ENCODE measurements around the gene CITED2. TPM values are rescaled to one million over a fixed set of nuclear protein-coding genes. Genes with fewer than 3 reads are reported as not detected.

CITED2 gene
- polyA plus RNA-seq, 1 donor = 107 TPM

DNA sequence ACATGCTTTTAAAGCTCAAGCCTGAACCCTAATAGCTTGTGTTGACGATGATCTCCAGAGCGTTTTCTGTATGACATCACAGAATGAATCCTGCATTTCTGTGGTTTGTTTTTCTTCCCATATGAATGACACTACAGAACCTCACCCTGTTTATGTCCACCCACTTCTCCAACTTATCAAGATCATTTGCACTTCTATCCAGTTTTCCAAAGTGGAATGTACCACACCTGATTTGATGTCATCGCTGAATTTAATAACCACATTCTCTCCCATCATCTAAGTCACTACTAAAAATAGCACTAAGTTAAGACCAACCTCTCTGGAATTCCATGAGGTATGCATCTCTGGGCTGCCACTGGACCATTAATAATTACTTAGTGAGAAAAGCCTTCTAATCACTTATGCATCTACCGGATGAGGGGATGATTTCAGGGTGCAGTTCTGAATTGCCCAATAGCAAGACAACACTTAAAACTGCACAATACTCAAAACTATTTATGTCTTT, 33.3 kb upstream of the CITED2 start:
- H3K36me3 ChIP-seq (ENCODE audit: control insufficient read depth, insufficient read depth, low read length) = no peaks in the 10 kb centered on the region
- no peak overlapping the region for H3K27ac ChIP-seq (ENCODE audit: low read length)
- no peaks in the 10 kb centered on the region for H3K4me1 ChIP-seq (ENCODE audit: control insufficient read depth, insufficient read depth, low read length)
- no CpG with 5 or more reads among the region's 4 CpGs for WGBS (ENCODE audit: insufficient coverage, low lambda C conversion rate)
- H3K9me3 ChIP-seq (ENCODE audit: control insufficient read depth, low read depth, low read length) = no peaks in the 10 kb centered on the region
- no peak for DNase-seq
- H3K4me3 ChIP-seq (ENCODE audit: low read length) = no peak overlapping the region
- no peaks in the 10 kb centered on the region for H3K27me3 ChIP-seq (ENCODE audit: control insufficient read depth, insufficient read depth, low read length)

DNA sequence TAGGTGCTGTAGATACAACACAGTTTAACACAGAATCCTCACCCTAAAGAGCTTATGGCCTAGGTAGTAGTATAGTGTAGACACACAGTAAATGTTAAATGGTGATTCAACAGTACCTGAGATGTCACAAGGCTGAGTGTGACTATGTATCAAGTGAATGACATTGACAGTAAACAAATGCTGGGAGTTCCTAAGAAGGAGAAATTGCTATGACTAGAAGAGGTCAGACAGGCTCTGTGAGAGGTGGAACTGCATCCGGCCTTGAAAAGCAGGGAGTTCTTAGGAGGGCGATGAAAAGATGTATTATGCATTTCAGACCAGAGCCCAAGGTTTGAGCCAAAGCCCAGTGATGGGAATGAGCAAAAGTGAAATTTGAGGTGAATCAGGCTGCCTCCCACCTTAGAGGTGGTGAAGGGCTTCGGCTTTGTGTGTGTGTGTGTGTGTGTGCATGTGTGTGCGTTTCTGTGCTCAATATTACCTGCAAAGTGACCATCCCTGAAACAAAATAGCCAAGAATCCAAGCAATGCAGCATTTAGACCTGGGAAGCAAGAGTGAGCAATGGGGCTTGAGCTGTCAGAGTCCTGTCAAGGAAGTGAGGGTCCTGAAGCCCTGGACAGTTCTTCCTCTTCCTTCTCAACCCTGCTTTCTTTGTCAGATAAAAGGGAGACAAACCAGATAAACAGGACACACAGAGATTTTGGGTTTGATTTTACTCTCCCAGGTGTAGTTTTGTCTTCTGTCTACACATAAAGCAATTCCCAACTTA, 32.3 kb upstream of the CITED2 start:
- Histone ChIP-seq H3K36me3 (ENCODE audit: control insufficient read depth, insufficient read depth, low read length) (no peaks in the 10 kb centered on the region), H3K27ac (ENCODE audit: low read length) (no peak overlapping the region), H3K4me1 (ENCODE audit: control insufficient read depth, insufficient read depth, low read length) (no peaks in the 10 kb centered on the region), H3K9me3 (ENCODE audit: control insufficient read depth, low read depth, low read length) (no peaks in the 10 kb centered on the region), H3K27me3 (ENCODE audit: control insufficient read depth, insufficient read depth, low read length) (no peaks in the 10 kb centered on the region), H3K4me3 (ENCODE audit: low read length) (no peak overlapping the region)
- no peak for DNase-seq
- 100% methylated on average over 1 of the region's 4 CpGs for WGBS (ENCODE audit: insufficient coverage, low lambda C conversion rate)

DNA sequence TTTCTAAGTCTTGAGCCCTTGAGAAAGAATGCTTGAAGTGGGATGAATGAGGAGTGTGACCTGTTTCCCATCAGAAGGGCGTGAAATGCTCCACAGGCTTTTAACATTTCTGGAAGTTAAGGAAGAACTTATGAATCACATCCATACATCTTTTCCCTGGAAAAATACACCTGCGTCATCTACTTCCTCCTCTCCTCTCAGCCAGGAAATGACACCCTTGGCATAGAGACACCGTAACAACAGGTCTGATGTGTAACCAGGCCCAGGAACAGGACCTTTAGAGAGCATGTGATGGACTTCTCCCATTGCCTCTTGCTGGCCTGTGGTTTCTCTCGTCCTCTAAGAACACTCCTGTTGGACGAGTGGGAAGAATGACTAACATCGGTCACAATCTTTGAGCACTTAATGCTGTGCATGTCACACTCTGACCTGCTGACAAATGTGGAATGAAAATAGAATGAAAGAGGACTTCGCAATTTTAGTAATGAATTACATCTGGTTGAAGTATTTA, 28.5 kb upstream of the CITED2 start:
- no peaks in the 10 kb centered on the region for H3K4me1 ChIP-seq (ENCODE audit: control insufficient read depth, insufficient read depth, low read length)
- no peak for DNase-seq
- no peak overlapping the region for H3K4me3 ChIP-seq (ENCODE audit: low read length)
- H3K27me3 ChIP-seq (ENCODE audit: control insufficient read depth, insufficient read depth, low read length) = no peaks in the 10 kb centered on the region
- no peaks in the 10 kb centered on the region for H3K9me3 ChIP-seq (ENCODE audit: control insufficient read depth, low read depth, low read length)
- H3K27ac ChIP-seq (ENCODE audit: low read length) = no peak overlapping the region
- WGBS (ENCODE audit: insufficient coverage, low lambda C conversion rate) = 100% methylated on average over 1 of the region's 7 CpGs
- no peaks in the 10 kb centered on the region for H3K36me3 ChIP-seq (ENCODE audit: control insufficient read depth, insufficient read depth, low read length)

DNA sequence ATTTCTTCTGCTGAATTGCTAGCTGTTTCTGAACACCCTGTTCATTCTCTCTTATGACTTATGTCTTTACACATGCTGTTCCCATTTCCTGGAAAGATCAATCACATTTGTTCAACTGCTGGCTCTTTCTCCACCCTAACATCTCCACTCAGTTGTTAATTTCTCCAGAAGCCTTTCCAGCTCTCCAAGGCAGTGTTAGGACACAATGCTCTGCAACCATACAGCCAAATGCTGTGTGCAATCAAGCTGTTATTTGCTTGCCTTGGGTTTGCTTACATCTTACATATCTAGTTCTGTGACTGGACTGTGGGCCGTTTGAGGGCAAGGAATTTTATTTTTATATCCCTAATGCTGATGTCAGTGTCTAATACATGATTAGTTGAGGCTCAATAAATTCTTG, 24.2 kb upstream of the CITED2 start:
- WGBS (ENCODE audit: insufficient coverage, low lambda C conversion rate) = no CpG with 5 or more reads among the region's 1 CpG
- Histone ChIP-seq H3K27ac (ENCODE audit: low read length) (no peak overlapping the region), H3K27me3 (ENCODE audit: control insufficient read depth, insufficient read depth, low read length) (no peaks in the 10 kb centered on the region), H3K9me3 (ENCODE audit: control insufficient read depth, low read depth, low read length) (no peaks in the 10 kb centered on the region), H3K4me1 (ENCODE audit: control insufficient read depth, insufficient read depth, low read length) (peaks cover 4% of the 10 kb centered on the region), H3K36me3 (ENCODE audit: control insufficient read depth, insufficient read depth, low read length) (no peaks in the 10 kb centered on the region), H3K4me3 (ENCODE audit: low read length) (no peak overlapping the region)
- DNase-seq = no peak

DNA sequence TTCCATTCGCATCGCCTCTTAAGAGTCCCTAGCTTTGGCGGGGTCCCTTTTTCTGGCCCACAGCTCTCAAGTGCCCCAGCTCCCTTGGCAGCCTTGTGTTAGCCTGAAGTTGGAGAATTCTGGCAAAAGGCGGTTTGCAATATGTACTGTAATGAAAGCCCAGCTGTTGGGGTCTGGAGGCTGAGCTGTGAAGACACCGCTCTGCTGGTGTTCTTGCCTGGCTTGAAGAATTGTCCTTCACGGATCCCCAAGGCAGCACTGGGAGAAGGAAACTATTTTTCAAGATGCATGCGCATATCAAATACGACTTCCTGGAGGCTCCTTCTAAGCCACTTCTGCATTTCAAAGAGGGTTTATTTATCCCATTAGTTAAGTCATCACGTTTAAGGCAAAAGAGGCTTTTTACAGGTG, 21.4 kb upstream of the CITED2 start:
- DNase-seq = no peak
- Histone ChIP-seq H3K27me3 (ENCODE audit: control insufficient read depth, insufficient read depth, low read length) (no peaks in the 10 kb centered on the region), H3K4me1 (ENCODE audit: control insufficient read depth, insufficient read depth, low read length) (peaks cover 10% of the 10 kb centered on the region), H3K4me3 (ENCODE audit: low read length) (no peak overlapping the region), H3K36me3 (ENCODE audit: control insufficient read depth, insufficient read depth, low read length) (no peaks in the 10 kb centered on the region), H3K27ac (ENCODE audit: low read length) (no peak overlapping the region), H3K9me3 (ENCODE audit: control insufficient read depth, low read depth, low read length) (no peaks in the 10 kb centered on the region)
- WGBS (ENCODE audit: insufficient coverage, low lambda C conversion rate) = 43% methylated on average over 2 of the region's 9 CpGs

DNA sequence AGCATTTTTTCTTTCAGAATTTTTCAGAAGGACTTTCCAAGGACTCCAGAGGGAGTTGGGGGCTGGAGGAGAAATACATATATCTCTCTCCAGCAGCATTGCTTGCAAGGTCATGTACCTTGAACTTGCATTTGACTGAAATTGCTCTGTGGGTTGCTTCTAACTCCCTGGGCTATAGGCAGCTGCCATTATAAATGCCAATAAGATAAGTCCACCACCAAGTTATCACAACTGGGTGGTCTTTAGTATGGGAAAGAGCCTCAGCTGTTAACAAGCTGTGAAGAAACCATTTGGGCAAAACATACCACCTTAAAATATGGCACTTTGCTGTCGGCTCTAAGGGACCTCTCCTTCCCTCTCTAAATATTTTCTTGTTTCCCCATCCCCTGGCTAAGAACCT, 20.9 kb upstream of the CITED2 start:
- WGBS (ENCODE audit: insufficient coverage, low lambda C conversion rate) = no CpG with 5 or more reads among the region's 1 CpG
- no peak overlapping the region for H3K27ac ChIP-seq (ENCODE audit: low read length)
- no peaks in the 10 kb centered on the region for H3K27me3 ChIP-seq (ENCODE audit: control insufficient read depth, insufficient read depth, low read length)
- DNase-seq = no peak
- no peaks in the 10 kb centered on the region for H3K36me3 ChIP-seq (ENCODE audit: control insufficient read depth, insufficient read depth, low read length)
- H3K4me3 ChIP-seq (ENCODE audit: low read length) = no peak overlapping the region
- no peaks in the 10 kb centered on the region for H3K9me3 ChIP-seq (ENCODE audit: control insufficient read depth, low read depth, low read length)
- H3K4me1 ChIP-seq (ENCODE audit: control insufficient read depth, insufficient read depth, low read length) = peaks cover 10% of the 10 kb centered on the region

DNA sequence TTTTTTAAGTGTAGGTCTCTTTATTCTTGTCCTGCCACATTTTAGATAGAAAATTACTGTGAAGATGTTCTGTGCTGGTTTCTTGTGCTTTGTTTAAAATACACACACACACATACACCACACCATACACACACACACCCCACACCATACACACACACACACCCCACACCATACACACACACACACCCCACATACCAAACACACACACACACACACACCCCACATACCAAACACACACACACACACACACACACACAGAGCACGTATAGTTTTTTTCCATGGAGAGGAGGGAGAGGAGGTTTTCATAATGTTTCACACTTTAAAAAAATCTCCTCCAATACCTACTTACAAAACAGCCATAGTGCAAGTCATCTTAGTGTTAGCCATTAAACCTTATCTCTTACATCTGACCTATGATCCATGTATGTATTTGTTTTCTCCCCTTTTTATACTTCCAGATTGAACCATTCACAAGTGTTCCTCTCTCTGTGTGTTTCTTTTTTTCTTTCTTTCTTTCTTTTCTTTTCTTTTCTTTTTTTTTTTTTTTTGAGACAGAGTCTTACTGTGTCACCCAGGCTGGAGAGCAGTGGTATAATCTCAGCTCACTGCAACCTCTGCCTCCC, 19.7 kb upstream of the CITED2 start:
- Histone ChIP-seq H3K4me1 (ENCODE audit: control insufficient read depth, insufficient read depth, low read length) (peaks cover 11% of the 10 kb centered on the region), H3K4me3 (ENCODE audit: low read length) (no peak overlapping the region), H3K27ac (ENCODE audit: low read length) (peak overlapping the region; percentile 16), H3K27me3 (ENCODE audit: control insufficient read depth, insufficient read depth, low read length) (no peaks in the 10 kb centered on the region), H3K9me3 (ENCODE audit: control insufficient read depth, low read depth, low read length) (no peaks in the 10 kb centered on the region), H3K36me3 (ENCODE audit: control insufficient read depth, insufficient read depth, low read length) (no peaks in the 10 kb centered on the region)
- peak in 1 of 2 donors; percentile 49 for DNase-seq
- no CpG with 5 or more reads among the region's 1 CpG for WGBS (ENCODE audit: insufficient coverage, low lambda C conversion rate)

DNA sequence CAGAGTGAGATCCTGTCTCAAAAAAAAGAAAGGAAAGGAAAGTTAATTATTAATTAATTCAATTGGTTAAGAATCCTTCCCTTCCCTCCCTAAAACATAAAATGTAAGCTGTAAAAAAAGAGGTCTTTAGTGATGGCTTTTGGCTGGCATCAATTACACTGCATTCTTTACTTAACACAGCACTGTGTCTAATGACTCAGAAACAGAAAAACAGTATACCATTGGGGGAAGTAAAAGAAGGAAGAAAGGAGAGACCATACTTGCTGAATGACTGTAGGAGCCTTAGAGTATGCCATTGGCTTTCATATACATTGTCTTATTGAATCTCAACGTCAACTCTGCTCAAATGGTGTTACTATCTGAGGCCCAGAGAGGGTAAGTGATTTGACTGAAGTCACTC, 18.3 kb upstream of the CITED2 start:
- H3K36me3 ChIP-seq (ENCODE audit: control insufficient read depth, insufficient read depth, low read length) = no peaks in the 10 kb centered on the region
- no peak overlapping the region for H3K27ac ChIP-seq (ENCODE audit: low read length)
- no peaks in the 10 kb centered on the region for H3K9me3 ChIP-seq (ENCODE audit: control insufficient read depth, low read depth, low read length)
- WGBS (ENCODE audit: insufficient coverage, low lambda C conversion rate) = no CpG with 5 or more reads among the region's 1 CpG
- no peak overlapping the region for H3K4me3 ChIP-seq (ENCODE audit: low read length)
- peaks cover 15% of the 10 kb centered on the region for H3K4me1 ChIP-seq (ENCODE audit: control insufficient read depth, insufficient read depth, low read length)
- H3K27me3 ChIP-seq (ENCODE audit: control insufficient read depth, insufficient read depth, low read length) = no peaks in the 10 kb centered on the region
- DNase-seq = peak in 1 of 2 donors; percentile 59

DNA sequence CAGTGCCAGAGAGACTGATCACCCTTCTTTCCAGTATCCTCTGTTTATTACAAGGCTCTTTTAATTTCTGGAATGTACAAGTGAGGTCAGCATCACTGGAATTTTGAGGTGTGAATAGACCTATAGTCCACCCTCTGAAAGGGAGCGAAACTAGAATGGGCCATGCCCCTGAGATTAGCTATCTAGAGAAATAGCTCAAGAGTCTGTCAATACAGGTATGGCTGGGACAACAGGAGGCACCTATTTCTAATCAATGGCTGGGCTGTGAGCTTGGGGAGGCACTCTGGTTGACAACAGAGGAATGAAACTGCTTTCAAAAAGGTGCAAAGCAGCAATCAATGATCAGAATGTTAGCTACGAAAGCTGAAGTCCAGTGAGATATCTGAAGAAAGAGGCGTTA, 17.3 kb upstream of the CITED2 start:
- WGBS (ENCODE audit: insufficient coverage, low lambda C conversion rate) = no CpG with 5 or more reads among the region's 3 CpGs
- Histone ChIP-seq H3K27ac (ENCODE audit: low read length) (no peak overlapping the region), H3K36me3 (ENCODE audit: control insufficient read depth, insufficient read depth, low read length) (no peaks in the 10 kb centered on the region), H3K27me3 (ENCODE audit: control insufficient read depth, insufficient read depth, low read length) (no peaks in the 10 kb centered on the region), H3K4me3 (ENCODE audit: low read length) (no peak overlapping the region), H3K9me3 (ENCODE audit: control insufficient read depth, low read depth, low read length) (no peaks in the 10 kb centered on the region), H3K4me1 (ENCODE audit: control insufficient read depth, insufficient read depth, low read length) (peaks cover 15% of the 10 kb centered on the region)
- DNase-seq = no peak

DNA sequence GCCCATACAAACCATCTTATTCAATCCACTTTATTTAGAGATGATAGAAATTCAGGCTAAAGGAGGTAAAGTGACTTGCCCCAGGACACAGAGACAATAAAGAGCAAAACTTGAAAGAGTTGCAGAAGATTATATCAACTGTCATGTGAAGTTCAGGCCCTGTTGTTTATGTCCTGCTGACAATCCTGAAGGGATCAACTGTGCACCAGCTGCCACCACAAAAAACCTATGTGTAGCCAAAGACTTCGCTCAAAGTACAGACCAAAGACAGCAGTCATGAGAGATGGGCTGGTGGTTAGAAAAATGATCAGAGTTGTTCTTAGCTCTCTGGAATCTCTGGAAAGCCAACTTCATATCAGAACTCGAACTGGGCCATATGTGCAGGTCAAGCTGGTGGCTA, 16.0 kb upstream of the CITED2 start:
- Histone ChIP-seq H3K4me1 (ENCODE audit: control insufficient read depth, insufficient read depth, low read length) (peaks cover 15% of the 10 kb centered on the region), H3K4me3 (ENCODE audit: low read length) (no peak overlapping the region), H3K36me3 (ENCODE audit: control insufficient read depth, insufficient read depth, low read length) (no peaks in the 10 kb centered on the region), H3K9me3 (ENCODE audit: control insufficient read depth, low read depth, low read length) (no peaks in the 10 kb centered on the region), H3K27ac (ENCODE audit: low read length) (no peak overlapping the region), H3K27me3 (ENCODE audit: control insufficient read depth, insufficient read depth, low read length) (no peaks in the 10 kb centered on the region)
- DNase-seq = no peak
- no CpG with 5 or more reads among the region's 2 CpGs for WGBS (ENCODE audit: insufficient coverage, low lambda C conversion rate)
